Endodermal cell (in vitro differentiated cells): ENCODE data around the gene TIAM1. TPM values are rescaled to one million over a fixed set of nuclear protein-coding genes. Genes with fewer than 3 reads are reported as not detected.

Source experiments
- DNase-seq: peaks from one replicate; pipeline ENCODE4 v3.0.0-alpha.2; 2017
- H3K27ac ChIP-seq: 2 replicates; pipeline ENCODE4 v1.5.1; 2013; ENCODE audit warnings: mild to moderate bottlenecking, low read depth, low read length, moderate library complexity
- H3K27me3 ChIP-seq: 2 replicates; pipeline ENCODE4 v1.6.1; 2013; ENCODE audit warnings: mild to moderate bottlenecking, low read length, moderate library complexity; ENCODE audit not compliant: insufficient read depth, control insufficient read depth, poor library complexity, severe bottlenecking
- H3K36me3 ChIP-seq: 2 replicates; pipeline ENCODE4 v1.7.0; 2013; ENCODE audit warnings: mild to moderate bottlenecking, low read length, moderate library complexity; ENCODE audit not compliant: control insufficient read depth, insufficient read depth
- H3K4me1 ChIP-seq: one replicate; pipeline ENCODE4 v1.7.0; 2013; ENCODE audit warnings: low read length; ENCODE audit not compliant: control insufficient read depth, insufficient read depth
- H3K4me3 ChIP-seq: 2 replicates; pipeline ENCODE4 v1.5.1; 2013; ENCODE audit warnings: mild to moderate bottlenecking, low read length, moderate library complexity
- H3K9ac ChIP-seq: 2 replicates; pipeline ENCODE4 v1.6.1; 2013; ENCODE audit warnings: mild to moderate bottlenecking, low read length, moderate library complexity; ENCODE audit not compliant: poor library complexity, severe bottlenecking; ENCODE audit errors: extremely low read depth
- H3K9me3 ChIP-seq: 2 replicates; pipeline ENCODE4 v1.6.1; 2013; ENCODE audit warnings: mild to moderate bottlenecking, low read length, moderate library complexity; ENCODE audit not compliant: control insufficient read depth
- H3K27ac Mint-ChIP-seq: 2 replicates; pipeline ENCODE4 v1.8.0; 2020; ENCODE audit warnings: mixed read lengths
- H3K27me3 Mint-ChIP-seq: 2 replicates; pipeline ENCODE4 v1.8.0; 2021; ENCODE audit warnings: mild to moderate bottlenecking, mixed read lengths; ENCODE audit not compliant: insufficient read depth
- H3K36me3 Mint-ChIP-seq: 2 replicates; pipeline ENCODE4 v1.8.0; 2020; ENCODE audit warnings: low read depth, mixed read lengths
- H3K4me1 Mint-ChIP-seq: 2 replicates; pipeline ENCODE4 v1.8.0; 2020; ENCODE audit warnings: mixed read lengths
- H3K4me3 Mint-ChIP-seq: 2 replicates; pipeline ENCODE4 v1.8.0; 2020; ENCODE audit warnings: mild to moderate bottlenecking, moderate library complexity, mixed read lengths
- H3K9me3 Mint-ChIP-seq: 2 replicates; pipeline ENCODE4 v1.8.0; 2020; ENCODE audit warnings: mild to moderate bottlenecking, mixed read lengths
- CTCF ChIP-seq: fragments of 200-600 bp; sonication (generic); conservative IDR thresholded peaks from 2 replicates; pipeline ENCODE4 v1.5.0; 2021; ENCODE audit warnings: antibody characterized with exemption, mild to moderate bottlenecking
- WGBS, 2 experiments: methylation state at CpG; one replicate each; pipeline versions ENCODE4 v1.1.5 to v1.1.7; 2013; ENCODE audit warnings: missing lambda C conversion rate in 2 of 2, mixed read lengths in 1 of 2; ENCODE audit not compliant: insufficient coverage in 1 of 2, insufficient read length in 1 of 2; 5-methylcytosine and 5-hydroxymethylcytosine counted together
- total RNA-seq, 2 donors: library from RNA; stranded (reverse); fragmentation: NEBNext Ultra II Directional in 1 of 2; extraction: Animal tissue kit (Norgen Biotek cat#: 25700) in 1 of 2; gene quantifications; 2 replicates in 1 of 2; 3 replicates in 1 of 2; pipeline ENCODE4 v1.2.1, GENCODE V29; 2021

Gene TIAM1
- total RNA-seq, 2 donors from 2014 or later: 29.4 to 33.3 TPM

- H3K9me3 Mint-ChIP-seq: no peaks in the 10 kb centered on the region
These were observed 157.1 kb downstream of the TIAM1 start for GRCh38 chr21:31186916-31187315.

GRCh38 chr21:31185663-31186062, 158.4 kb downstream of the TIAM1 start:
- DNase-seq: no peak
- no peak overlapping the region for H3K27ac ChIP-seq
- no peak overlapping the region for H3K4me3 ChIP-seq
- H3K4me3 Mint-ChIP-seq: no peak overlapping the region
- H3K27ac Mint-ChIP-seq: no peak overlapping the region
- no peaks in the 10 kb centered on the region for H3K9me3 Mint-ChIP-seq
- peaks cover 35% of the 10 kb centered on the region for H3K4me1 Mint-ChIP-seq
- TF ChIP-seq CTCF: no peak
- H3K27me3 Mint-ChIP-seq: no peaks in the 10 kb centered on the region
- H3K36me3 ChIP-seq: peaks cover 8% of the 10 kb centered on the region
- no peaks in the 10 kb centered on the region for H3K9me3 ChIP-seq
- H3K36me3 Mint-ChIP-seq: peaks cover 19% of the 10 kb centered on the region
- H3K9ac ChIP-seq: no peak overlapping the region
- 95 to 100% methylated on average over 2 to 3 of the region's 3 CpGs for WGBS, 2 experiments
- H3K4me1 ChIP-seq: no peaks in the 10 kb centered on the region
- no peaks in the 10 kb centered on the region for H3K27me3 ChIP-seq

More at GRCh38 chr21:31186916-31187315, 157.1 kb downstream of the TIAM1 start:
- H3K9ac ChIP-seq: no peak overlapping the region
- Mint-ChIP-seq H3K4me1 (peaks cover 35% of the 10 kb centered on the region), H3K4me3 (no peak overlapping the region), H3K27me3 (no peaks in the 10 kb centered on the region), H3K27ac (peak overlapping the region; percentile 1), H3K36me3 (peaks cover 20% of the 10 kb centered on the region)
- no peaks in the 10 kb centered on the region for H3K9me3 ChIP-seq
- 68 to 69% methylated on average over 3 to 4 of the region's 4 CpGs for WGBS, 2 experiments
- H3K36me3 ChIP-seq: peaks cover 8% of the 10 kb centered on the region
- DNase-seq: no peak
- no peak overlapping the region for H3K27ac ChIP-seq
- H3K4me3 ChIP-seq: no peak overlapping the region
- H3K27me3 ChIP-seq: peaks cover 11% of the 10 kb centered on the region
- no peaks in the 10 kb centered on the region for H3K4me1 ChIP-seq
- no peak for TF ChIP-seq CTCF

- TF ChIP-seq CTCF: no peak
- H3K27ac ChIP-seq: no peak overlapping the region
- H3K4me3 ChIP-seq: no peak overlapping the region
- H3K4me1 Mint-ChIP-seq: peaks cover 35% of the 10 kb centered on the region
- 87 to 90% methylated on average over 4 of the region's 6 CpGs for WGBS, 2 experiments
- H3K36me3 ChIP-seq: peaks cover 8% of the 10 kb centered on the region
- H3K27ac Mint-ChIP-seq: peak overlapping the region; percentile 40
- no peaks in the 10 kb centered on the region for H3K4me1 ChIP-seq
- H3K9me3 ChIP-seq: no peaks in the 10 kb centered on the region
- H3K9ac ChIP-seq: no peak overlapping the region
- no peaks in the 10 kb centered on the region for H3K27me3 ChIP-seq
- no peak overlapping the region for H3K4me3 Mint-ChIP-seq
- no peak for DNase-seq
- H3K27me3 Mint-ChIP-seq: no peaks in the 10 kb centered on the region
- H3K36me3 Mint-ChIP-seq: peaks cover 18% of the 10 kb centered on the region
- H3K9me3 Mint-ChIP-seq: no peaks in the 10 kb centered on the region
These were observed 159.2 kb downstream of the TIAM1 start for GRCh38 chr21:31184876-31185275.
